ENCODE data around the gene VANGL2. TPM values are rescaled to one million over a fixed set of nuclear protein-coding genes. Genes with fewer than 3 reads are reported as not detected.

Gene VANGL2
- total RNA-seq, 2 donors from 2014 or later: 9.7 to 13.6 TPM

- no peak for DNase-seq (ENCODE audit: low spot score)
Observed at GRCh38 chr1:160453443-160453842, 53.1 kb downstream of the VANGL2 start.

GRCh38 chr1:160454371-160455152, 54.2 kb downstream of the VANGL2 start:
- no peak for DNase-seq (ENCODE audit: low spot score)
- TF ChIP-seq POLR2AphosphoS5 (IDR thresholded peaks at IDR 0.05) (no peak), CTCF (IDR thresholded peaks at IDR 0.05) (no peak), POLR2A (IDR thresholded peaks at IDR 0.05) (no peak)
- 88% methylated on average over 6 of the region's 6 CpGs for WGBS
- Histone ChIP-seq H3K4me3 (no peak overlapping the region), H3K36me3 (no peaks in the 10 kb centered on the region), H3K4me1 (replicated peaks) (no peaks in the 10 kb centered on the region), H3K27ac (no peak overlapping the region), H3K9me3 (no peaks in the 10 kb centered on the region), H3K27me3 (replicated peaks; ENCODE audit: insufficient read depth) (no peaks in the 10 kb centered on the region)
- intact Hi-C loops (cut with DNase I): no loop called here

More at GRCh38 chr1:160453443-160453842, 53.1 kb downstream of the VANGL2 start:
- Histone ChIP-seq H3K27me3 (replicated peaks; ENCODE audit: insufficient read depth) (no peaks in the 10 kb centered on the region), H3K4me1 (replicated peaks) (no peaks in the 10 kb centered on the region), H3K9me3 (no peaks in the 10 kb centered on the region), H3K36me3 (no peaks in the 10 kb centered on the region), H3K4me3 (no peak overlapping the region), H3K27ac (no peak overlapping the region)
- intact Hi-C loops (cut with DNase I): no loop called here
- WGBS: 48% methylated on average over 7 of the region's 7 CpGs
- TF ChIP-seq CTCF (IDR thresholded peaks at IDR 0.05) (no peak), POLR2AphosphoS5 (IDR thresholded peaks at IDR 0.05) (no peak), POLR2A (IDR thresholded peaks at IDR 0.05) (no peak)

- 93% methylated on average over 1 of the region's 1 CpG for WGBS
- intact Hi-C loops (cut with DNase I): no loop called here
- Histone ChIP-seq H3K4me3 (no peak overlapping the region), H3K36me3 (no peaks in the 10 kb centered on the region), H3K27ac (no peak overlapping the region), H3K27me3 (replicated peaks; ENCODE audit: insufficient read depth) (no peaks in the 10 kb centered on the region), H3K9me3 (no peaks in the 10 kb centered on the region), H3K4me1 (replicated peaks) (no peaks in the 10 kb centered on the region)
- DNase-seq (ENCODE audit: low spot score): no peak
- TF ChIP-seq POLR2A (IDR thresholded peaks at IDR 0.05): no peak
- no peak for TF ChIP-seq CTCF (IDR thresholded peaks at IDR 0.05)
- no peak for TF ChIP-seq POLR2AphosphoS5 (IDR thresholded peaks at IDR 0.05)
Observed at GRCh38 chr1:160455153-160455517, 54.8 kb downstream of the VANGL2 start.

GRCh38 chr1:160459056-160459455, 58.7 kb downstream of the VANGL2 start:
- TF ChIP-seq CTCF (IDR thresholded peaks at IDR 0.05) (no peak), POLR2A (IDR thresholded peaks at IDR 0.05) (no peak), POLR2AphosphoS5 (IDR thresholded peaks at IDR 0.05) (no peak)
- WGBS: 51% methylated on average over 2 of the region's 2 CpGs
- Histone ChIP-seq H3K4me3 (no peak overlapping the region), H3K36me3 (no peaks in the 10 kb centered on the region), H3K27me3 (replicated peaks; ENCODE audit: insufficient read depth) (no peaks in the 10 kb centered on the region), H3K4me1 (replicated peaks) (no peaks in the 10 kb centered on the region), H3K27ac (no peak overlapping the region), H3K9me3 (no peaks in the 10 kb centered on the region)
- DNase-seq (ENCODE audit: low spot score): no peak
- intact Hi-C loops (cut with DNase I): no loop called here

GRCh38 chr1:160459687-160460086, 59.3 kb downstream of the VANGL2 start:
- intact Hi-C loops (cut with DNase I): no loop called here
- H3K4me3 ChIP-seq: no peak overlapping the region
- H3K4me1 ChIP-seq (replicated peaks): no peaks in the 10 kb centered on the region
- H3K9me3 ChIP-seq: no peaks in the 10 kb centered on the region
- no peak overlapping the region for H3K27ac ChIP-seq
- DNase-seq (ENCODE audit: low spot score): no peak
- WGBS: 88% methylated on average over 2 of the region's 2 CpGs
- no peaks in the 10 kb centered on the region for H3K27me3 ChIP-seq (replicated peaks; ENCODE audit: insufficient read depth)
- TF ChIP-seq CTCF (IDR thresholded peaks at IDR 0.05) (no peak), POLR2AphosphoS5 (IDR thresholded peaks at IDR 0.05) (no peak), POLR2A (IDR thresholded peaks at IDR 0.05) (no peak)
- H3K36me3 ChIP-seq: no peaks in the 10 kb centered on the region

Measured in prostate gland (tissue), 2 donors.